NCI-H510A treated with DMSO at 0.1 percent for 48 hours (cell line): Measurements from ENCODE around the gene SORBS1.
"Not testable (repeated sequence)": the region's sequence is repeated elsewhere in the genome, so short reads cannot be mapped to it uniquely, and the experiment has no call there.

Experiments
- DNase-seq: peaks from one replicate; lab custom pipeline; 2025; lab: John Stamatoyannopoulos, UW

SORBS1 gene

GRCh38 chr10:95482501-95483233 lies 78.5 kb downstream of the SORBS1 start:
- no peak for DNase-seq

- DNase-seq: peak; percentile 96
These were observed 80.2 kb downstream of the SORBS1 start for GRCh38 chr10:95480901-95481491.

- DNase-seq: no peak
These were observed 80.9 kb downstream of the SORBS1 start for GRCh38 chr10:95480102-95480900.

GRCh38 chr10:95478935-95479334 lies 82.2 kb downstream of the SORBS1 start:
- DNase-seq: no peak

GRCh38 chr10:95478185-95478584 lies 83.0 kb downstream of the SORBS1 start:
- DNase-seq: no peak

- DNase-seq: no peak
These were observed 84.0 kb downstream of the SORBS1 start for GRCh38 chr10:95477175-95477520.

GRCh38 chr10:95476469-95477174 lies 84.5 kb downstream of the SORBS1 start:
- no peak for DNase-seq

- peak; percentile 55 for DNase-seq
These were observed 85.2 kb downstream of the SORBS1 start for GRCh38 chr10:95475827-95476468.

GRCh38 chr10:95475003-95475383 lies 86.2 kb downstream of the SORBS1 start:
- no peak for DNase-seq

GRCh38 chr10:95474228-95475002 lies 86.8 kb downstream of the SORBS1 start:
- peak; percentile 96 for DNase-seq

- peak; percentile 22 for DNase-seq
These were observed 88.7 kb downstream of the SORBS1 start for GRCh38 chr10:95472304-95473088.

GRCh38 chr10:95469676-95470075 lies 91.5 kb downstream of the SORBS1 start:
- no peak for DNase-seq

GRCh38 chr10:95469251-95469650 lies 91.9 kb downstream of the SORBS1 start:
- no peak for DNase-seq

- not testable (repeated sequence) for DNase-seq
These were observed 93.5 kb downstream of the SORBS1 start for GRCh38 chr10:95467642-95468041.

- peak; percentile 30 for DNase-seq
These were observed 94.0 kb downstream of the SORBS1 start for GRCh38 chr10:95467162-95467599.

GRCh38 chr10:95466436-95466835 lies 94.7 kb downstream of the SORBS1 start:
- no peak for DNase-seq

GRCh38 chr10:95464280-95464679 lies 96.9 kb downstream of the SORBS1 start:
- peak; percentile 85 for DNase-seq

- DNase-seq: peak; percentile 58
These were observed 98.2 kb downstream of the SORBS1 start for GRCh38 chr10:95462740-95463667.

- no peak for DNase-seq
These were observed 99.6 kb downstream of the SORBS1 start for GRCh38 chr10:95461611-95462010.
